Adipose tissue (tissue), 3 donors: Measurements from ENCODE around the gene ADTRP. TPM values are rescaled to one million over a fixed set of nuclear protein-coding genes. Genes with fewer than 3 reads are reported as not detected.

ENCODE experiments used
- polyA plus RNA-seq, 3 donors: library from polyadenylated mRNA; stranded (reverse); fragments of 200-250 nt; gene quantifications; one replicate each; pipeline ENCODE4 v1.2.3, GENCODE V29; 2013
- donor health status: healthy with polysubstance abuse.
- donor health status: Bipolar disorder and iron deficiency.
- donor health status: healthy.

ADTRP gene
- polyA plus RNA-seq, 3 donors = 0.18 to 2.3 (median 1.1) TPM

Other genes with a start within 250 kb of the ADTRP start
- 1 to 10 TPM in 2 of 3 donors, under 1 TPM in 1; 0.74 to 3.3 (median 2.3) TPM for gene TMEM170B, start 241.1 kb downstream of the ADTRP start, polyA plus RNA-seq
- gene HIVEP1, start 233.5 kb upstream of the ADTRP start, polyA plus RNA-seq = 10 to 100 TPM in 1 of 3 donors, 1 to 10 TPM in 2; 3.8 to 13.9 (median 5.5) TPM